ENCODE results near the gene PPP1R11.

- no peak for TF ChIP-seq EP300 (IDR thresholded peaks at IDR 0.05)
- TF ChIP-seq, protein P1, sequence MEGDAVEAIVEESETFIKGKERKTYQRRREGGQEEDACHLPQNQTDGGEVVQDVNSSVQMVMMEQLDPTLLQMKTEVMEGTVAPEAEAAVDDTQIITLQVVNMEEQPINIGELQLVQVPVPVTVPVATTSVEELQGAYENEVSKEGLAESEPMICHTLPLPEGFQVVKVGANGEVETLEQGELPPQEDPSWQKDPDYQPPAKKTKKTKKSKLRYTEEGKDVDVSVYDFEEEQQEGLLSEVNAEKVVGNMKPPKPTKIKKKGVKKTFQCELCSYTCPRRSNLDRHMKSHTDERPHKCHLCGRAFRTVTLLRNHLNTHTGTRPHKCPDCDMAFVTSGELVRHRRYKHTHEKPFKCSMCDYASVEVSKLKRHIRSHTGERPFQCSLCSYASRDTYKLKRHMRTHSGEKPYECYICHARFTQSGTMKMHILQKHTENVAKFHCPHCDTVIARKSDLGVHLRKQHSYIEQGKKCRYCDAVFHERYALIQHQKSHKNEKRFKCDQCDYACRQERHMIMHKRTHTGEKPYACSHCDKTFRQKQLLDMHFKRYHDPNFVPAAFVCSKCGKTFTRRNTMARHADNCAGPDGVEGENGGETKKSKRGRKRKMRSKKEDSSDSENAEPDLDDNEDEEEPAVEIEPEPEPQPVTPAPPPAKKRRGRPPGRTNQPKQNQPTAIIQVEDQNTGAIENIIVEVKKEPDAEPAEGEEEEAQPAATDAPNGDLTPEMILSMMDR (IDR thresholded peaks at IDR 0.05), result no peak
Observed at GRCh38 chr6:30047220-30047619, 19.8 kb upstream of the PPP1R11 start.

Data from esophagus muscularis mucosa (tissue), 3 donors.